ENCODE data around the gene AGPAT1.

AGPAT1 gene

DNA sequence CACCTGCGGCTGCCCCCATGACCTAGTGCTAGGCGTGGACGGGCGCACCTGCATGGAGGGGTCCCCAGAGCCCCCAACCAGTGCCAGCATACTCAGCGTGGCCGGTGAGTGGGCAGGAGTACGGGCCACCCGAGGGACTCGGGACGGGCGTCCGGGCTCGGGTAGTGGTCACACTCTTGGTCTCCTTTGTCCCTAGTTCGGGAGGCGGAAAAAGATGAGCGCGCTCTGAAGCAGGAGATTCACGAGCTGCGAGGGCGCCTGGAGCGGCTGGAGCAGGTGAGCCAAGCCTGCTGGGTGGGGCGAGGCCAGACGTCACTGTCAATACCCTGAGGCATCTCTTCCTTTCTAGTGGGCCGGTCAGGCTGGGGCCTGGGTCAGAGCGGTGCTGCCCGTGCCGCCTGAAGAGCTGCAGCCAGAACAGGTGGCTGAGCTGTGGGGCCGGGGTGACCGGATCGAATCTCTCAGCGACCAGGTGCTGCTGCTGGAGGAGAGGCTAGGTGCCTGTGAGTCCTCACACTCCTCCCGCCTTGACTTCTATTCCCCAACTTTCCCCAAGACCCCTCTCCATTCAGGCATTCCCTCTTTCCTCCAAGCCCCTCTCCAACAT, 8.6 kb downstream of the AGPAT1 start:
- TF ChIP-seq, protein P1, sequence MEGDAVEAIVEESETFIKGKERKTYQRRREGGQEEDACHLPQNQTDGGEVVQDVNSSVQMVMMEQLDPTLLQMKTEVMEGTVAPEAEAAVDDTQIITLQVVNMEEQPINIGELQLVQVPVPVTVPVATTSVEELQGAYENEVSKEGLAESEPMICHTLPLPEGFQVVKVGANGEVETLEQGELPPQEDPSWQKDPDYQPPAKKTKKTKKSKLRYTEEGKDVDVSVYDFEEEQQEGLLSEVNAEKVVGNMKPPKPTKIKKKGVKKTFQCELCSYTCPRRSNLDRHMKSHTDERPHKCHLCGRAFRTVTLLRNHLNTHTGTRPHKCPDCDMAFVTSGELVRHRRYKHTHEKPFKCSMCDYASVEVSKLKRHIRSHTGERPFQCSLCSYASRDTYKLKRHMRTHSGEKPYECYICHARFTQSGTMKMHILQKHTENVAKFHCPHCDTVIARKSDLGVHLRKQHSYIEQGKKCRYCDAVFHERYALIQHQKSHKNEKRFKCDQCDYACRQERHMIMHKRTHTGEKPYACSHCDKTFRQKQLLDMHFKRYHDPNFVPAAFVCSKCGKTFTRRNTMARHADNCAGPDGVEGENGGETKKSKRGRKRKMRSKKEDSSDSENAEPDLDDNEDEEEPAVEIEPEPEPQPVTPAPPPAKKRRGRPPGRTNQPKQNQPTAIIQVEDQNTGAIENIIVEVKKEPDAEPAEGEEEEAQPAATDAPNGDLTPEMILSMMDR (conservative IDR thresholded peaks at IDR 0.05; ENCODE audit: low read length) = no peak
- no peak overlapping the region for H3K4me3 ChIP-seq (ENCODE audit: low read length)
- DNase-seq (ENCODE audit: low read depth) = no peak

DNA sequence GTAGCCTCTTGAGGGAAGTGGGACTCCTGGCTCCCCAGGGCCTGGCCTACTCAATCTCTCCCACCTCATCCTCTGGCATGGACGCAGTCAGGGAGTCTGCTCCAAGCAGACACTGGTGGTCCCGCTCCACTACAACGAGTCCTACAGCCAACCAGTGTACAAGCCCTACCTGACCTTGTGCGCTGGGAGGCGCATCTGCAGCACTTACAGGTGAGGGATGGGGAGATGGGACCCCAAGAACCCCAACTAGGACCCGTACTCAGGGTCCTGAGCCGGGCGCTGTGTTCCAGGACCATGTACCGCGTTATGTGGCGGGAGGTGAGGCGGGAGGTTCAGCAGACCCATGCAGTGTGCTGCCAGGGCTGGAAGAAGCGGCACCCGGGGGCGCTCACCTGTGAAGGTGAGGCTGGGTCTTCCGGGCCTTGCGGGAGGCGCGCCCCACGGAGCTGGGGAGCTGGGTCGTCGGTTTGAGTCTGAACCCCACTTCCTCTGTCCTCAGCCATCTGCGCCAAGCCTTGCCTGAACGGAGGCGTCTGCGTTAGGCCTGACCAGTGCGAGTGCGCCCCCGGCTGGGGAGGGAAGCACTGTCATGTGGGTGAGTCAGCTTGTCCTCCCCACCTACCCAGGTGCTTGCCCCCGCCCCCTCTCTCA, 9.3 kb downstream of the AGPAT1 start:
- DNase-seq (ENCODE audit: low read depth) = no peak
- H3K4me3 ChIP-seq (ENCODE audit: low read length) = no peak overlapping the region
- TF ChIP-seq, protein P1 (conservative IDR thresholded peaks at IDR 0.05; ENCODE audit: low read length) = no peak

DNA sequence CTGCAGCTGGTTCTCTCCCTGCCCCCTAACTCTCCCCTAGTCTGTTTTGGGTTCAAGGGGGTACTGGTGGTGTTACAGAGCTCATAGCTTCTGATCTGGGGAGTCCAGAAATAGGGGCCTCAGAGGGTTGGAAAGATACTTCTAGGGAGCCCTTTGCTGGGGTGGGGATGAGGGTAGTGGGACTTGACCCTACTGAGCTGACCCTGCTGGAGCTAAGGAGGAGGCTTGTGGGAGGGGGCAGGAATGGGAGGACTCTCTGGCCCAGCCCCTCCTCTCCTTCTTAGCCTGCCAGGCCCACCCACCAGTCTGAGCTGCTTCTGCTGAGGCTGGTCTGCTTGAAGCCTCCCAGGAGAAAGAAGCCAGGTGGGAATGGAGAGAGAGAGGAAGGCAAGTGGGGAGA, 11.6 kb downstream of the AGPAT1 start, which contains the start of gene EGFL8:
Gene EGFL8 (plus strand): TSS at position 301 of the 400 bp plus-strand sequence. CDS start 1,571 bp downstream, outside the sequence.
- TF ChIP-seq, protein P1 (conservative IDR thresholded peaks at IDR 0.05; ENCODE audit: low read length) = no peak

DNA sequence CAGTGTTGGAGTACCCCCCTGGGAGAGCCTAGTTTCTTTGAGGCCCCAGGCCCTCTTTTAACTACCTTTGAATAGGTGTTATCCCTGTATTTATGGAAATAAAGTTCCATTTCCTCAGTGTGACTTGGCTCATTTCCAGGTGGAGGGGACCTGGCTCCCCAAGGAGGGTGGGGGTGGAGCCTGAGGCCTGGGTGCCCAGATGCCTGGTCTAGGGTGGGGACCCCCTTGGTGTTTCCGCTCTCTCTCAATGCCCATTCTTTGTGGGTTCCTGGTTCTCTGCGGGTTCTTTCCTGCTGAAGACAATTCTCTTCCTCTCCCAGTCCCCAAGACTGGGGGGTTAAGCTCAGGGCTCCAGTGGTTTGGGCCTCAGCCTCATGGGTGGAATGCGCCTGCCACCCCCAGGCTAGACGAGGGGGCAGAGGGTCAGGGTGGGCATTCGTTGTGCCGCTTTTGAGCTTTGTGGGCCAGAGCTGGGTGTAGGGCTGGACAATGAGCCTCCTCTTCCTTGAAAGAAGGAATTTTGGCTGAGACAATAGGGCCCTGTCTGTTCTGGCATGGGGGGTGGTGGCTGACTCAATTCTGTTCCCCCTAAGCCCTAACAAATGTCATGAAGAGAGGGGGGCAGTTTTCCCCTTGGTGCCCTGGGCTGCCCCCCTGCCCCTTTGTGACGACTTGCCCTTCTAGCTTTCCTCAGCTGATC, 12.2 kb downstream of the AGPAT1 start:
- TF ChIP-seq, protein P1 (conservative IDR thresholded peaks at IDR 0.05; ENCODE audit: low read length) = no peak
- no peak overlapping the region for H3K4me3 ChIP-seq (ENCODE audit: low read length)
- no peak for DNase-seq (ENCODE audit: low read depth)

More for the DNA sequence above, 11.6 kb downstream of the AGPAT1 start, which contains the start of gene EGFL8:
- no peak within 1 kb of the TSS for H3K4me3 ChIP-seq (ENCODE audit: low read length)
- no peak for DNase-seq (ENCODE audit: low read depth)

DNA sequence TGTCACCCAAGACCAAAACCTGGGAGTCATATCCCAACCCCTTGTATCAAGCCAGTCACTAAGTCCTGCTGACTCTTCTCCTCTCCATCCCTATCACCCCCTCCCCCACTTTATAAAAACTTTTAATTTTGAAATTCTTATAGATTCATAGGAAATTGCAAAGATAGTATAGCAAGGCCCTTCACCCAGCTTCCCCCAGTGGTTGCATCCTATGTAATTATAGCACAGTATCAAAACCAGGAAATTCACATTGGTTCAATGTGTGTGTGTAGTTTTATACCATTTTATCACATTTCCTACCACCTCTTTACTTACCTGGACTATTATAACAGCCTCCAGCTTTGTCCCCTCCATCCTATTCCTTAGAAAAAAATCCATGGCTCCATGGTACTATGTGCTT, 17.8 kb downstream of the AGPAT1 start:
- no peak overlapping the region for H3K4me3 ChIP-seq (ENCODE audit: low read length)
- DNase-seq (ENCODE audit: low read depth) = no peak
- TF ChIP-seq, protein P1 (conservative IDR thresholded peaks at IDR 0.05; ENCODE audit: low read length) = no peak

DNA sequence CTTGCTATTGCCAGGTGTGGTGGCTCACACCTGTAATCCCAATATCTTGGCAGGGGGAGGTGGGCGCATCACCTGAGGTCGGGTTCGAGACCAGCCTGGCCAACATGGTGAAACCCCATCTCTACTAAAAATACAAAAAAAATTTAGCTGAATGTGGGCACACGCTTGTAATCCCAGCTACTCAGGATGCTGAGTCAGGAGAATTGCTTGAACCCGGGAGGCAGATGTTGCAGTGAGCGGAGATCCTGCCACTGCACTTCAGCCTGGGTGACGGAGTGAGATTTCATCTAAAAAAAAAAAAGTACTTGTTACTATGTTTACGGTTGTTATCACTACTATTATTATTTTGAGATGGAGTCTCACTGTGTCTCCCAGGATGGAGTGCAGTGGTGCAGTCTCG, 19.0 kb downstream of the AGPAT1 start:
- no peak for DNase-seq (ENCODE audit: low read depth)
- TF ChIP-seq, protein P1 (conservative IDR thresholded peaks at IDR 0.05; ENCODE audit: low read length) = no peak
- no peak overlapping the region for H3K4me3 ChIP-seq (ENCODE audit: low read length)
